ENCODE results near the gene FHIT.

Gene FHIT

GRCh38 chr3:60070366-60070765, 1180.9 kb downstream of the FHIT start:
- no peak for DNase-seq

GRCh38 chr3:60065227-60065868, 1185.9 kb downstream of the FHIT start:
- DNase-seq, result no peak

GRCh38 chr3:60064210-60065178, 1186.8 kb downstream of the FHIT start:
- DNase-seq, result no peak

- DNase-seq, result no peak
Measured at GRCh38 chr3:60056404-60056803, 1194.8 kb downstream of the FHIT start.

GRCh38 chr3:60055765-60056164, 1195.5 kb downstream of the FHIT start:
- DNase-seq, result no peak

- DNase-seq, result no peak
Measured at GRCh38 chr3:60053526-60054265, 1197.6 kb downstream of the FHIT start.

- no peak for DNase-seq
Measured at GRCh38 chr3:60048447-60048848, 1202.8 kb downstream of the FHIT start.

- no peak for DNase-seq
Measured at GRCh38 chr3:60047426-60048200, 1203.6 kb downstream of the FHIT start.

- DNase-seq, result no peak
Measured at GRCh38 chr3:60046210-60046609, 1205.0 kb downstream of the FHIT start.

GRCh38 chr3:60045686-60046085, 1205.6 kb downstream of the FHIT start:
- no peak for DNase-seq

- DNase-seq, result no peak
Measured at GRCh38 chr3:60036803-60037202, 1214.4 kb downstream of the FHIT start.

- DNase-seq, result no peak
Measured at GRCh38 chr3:60033901-60034453, 1217.3 kb downstream of the FHIT start.

- DNase-seq, result no peak
Measured at GRCh38 chr3:60030982-60031381, 1220.3 kb downstream of the FHIT start.

- no peak for DNase-seq
Measured at GRCh38 chr3:60028233-60028632, 1223.0 kb downstream of the FHIT start.

- no peak for DNase-seq
Measured at GRCh38 chr3:60027335-60027734, 1223.9 kb downstream of the FHIT start.

GRCh38 chr3:60025096-60026050, 1225.9 kb downstream of the FHIT start:
- DNase-seq, result no peak

GRCh38 chr3:60024400-60024799, 1226.9 kb downstream of the FHIT start:
- no peak for DNase-seq

GRCh38 chr3:60023189-60023588, 1228.1 kb downstream of the FHIT start:
- DNase-seq, result no peak

GRCh38 chr3:60017631-60018030, 1233.6 kb downstream of the FHIT start:
- no peak for DNase-seq

GRCh38 chr3:60015032-60015705, 1236.1 kb downstream of the FHIT start:
- DNase-seq, result no peak

GRCh38 chr3:60013241-60013640, 1238.0 kb downstream of the FHIT start:
- DNase-seq, result no peak

Measured in DMS 273 treated with DMSO at 0.1 percent for 48 hours (cell line).